Astrocyte of the spinal cord (primary cell): ENCODE results near the gene NDUFAF8.

Source experiments
- DNase-seq: peaks from one replicate; pipeline ENCODE4 v3.0.0; 2011; ENCODE audit warnings: low read depth, low spot score
- H3K4me3 ChIP-seq: 2 replicates; pipeline ENCODE4 v1.5.1; 2011; ENCODE audit warnings: low read depth, mild to moderate bottlenecking, low read length, moderate library complexity
- in situ Hi-C: cut with HindIII; loops from 2 replicates; pipeline ENCODE4 v1.10.0; 2017; ENCODE audit warnings: low sequenced_read_pairs
- TF ChIP-seq, protein P1 (sequence below): IDR thresholded peaks from 2 replicates; pipeline ENCODE4 v1.5.1; 2012; ENCODE audit warnings: low read depth, mild to moderate bottlenecking, low read length, inconsistent platforms

NDUFAF8 gene

DNA sequence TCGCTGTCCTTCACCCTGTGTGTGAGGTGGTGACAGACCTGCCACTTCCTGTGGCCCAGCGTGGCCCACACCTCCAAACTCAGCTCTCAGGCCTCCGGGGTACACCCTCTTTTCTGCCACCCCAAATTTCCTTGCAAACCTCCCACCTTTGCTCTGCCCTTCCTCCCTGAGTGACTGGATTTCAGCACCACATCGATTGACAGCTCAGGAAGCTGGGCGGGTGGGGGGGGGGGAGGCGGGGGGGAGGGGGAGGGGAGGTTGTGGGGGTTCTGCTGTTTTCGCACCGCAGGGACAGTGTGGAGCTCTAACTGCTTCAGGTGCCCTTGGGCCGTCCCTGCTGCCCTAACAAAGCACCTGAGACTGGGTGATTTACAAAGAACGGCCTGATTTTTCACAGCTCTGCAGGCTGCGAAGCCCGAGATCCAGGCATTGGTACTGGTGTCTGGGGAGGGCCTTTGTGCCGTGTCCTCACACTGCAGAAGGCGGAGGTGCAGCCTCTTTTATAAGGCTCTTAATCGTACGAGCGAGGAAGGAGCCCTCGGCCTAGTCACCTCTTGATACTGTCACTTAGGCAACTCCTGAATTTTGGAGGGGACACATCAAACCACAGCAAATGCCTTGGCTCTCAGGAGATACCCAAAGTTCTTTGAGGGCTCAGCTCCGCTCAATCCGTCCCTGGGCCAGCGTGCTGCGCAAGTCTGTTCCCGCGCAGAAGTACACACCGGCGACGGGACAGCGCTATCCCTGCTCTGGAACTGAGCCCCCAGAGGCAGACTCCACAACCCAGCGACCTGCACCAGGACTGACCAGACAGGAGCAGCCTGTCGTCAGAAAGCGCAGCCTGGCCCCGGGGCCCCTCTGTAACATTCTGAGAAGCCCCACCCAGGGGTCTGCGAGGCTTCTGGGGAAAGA is 3.6 kb downstream of the NDUFAF8 start:
- in situ Hi-C loops, result no loop called here
- TF ChIP-seq, protein P1, sequence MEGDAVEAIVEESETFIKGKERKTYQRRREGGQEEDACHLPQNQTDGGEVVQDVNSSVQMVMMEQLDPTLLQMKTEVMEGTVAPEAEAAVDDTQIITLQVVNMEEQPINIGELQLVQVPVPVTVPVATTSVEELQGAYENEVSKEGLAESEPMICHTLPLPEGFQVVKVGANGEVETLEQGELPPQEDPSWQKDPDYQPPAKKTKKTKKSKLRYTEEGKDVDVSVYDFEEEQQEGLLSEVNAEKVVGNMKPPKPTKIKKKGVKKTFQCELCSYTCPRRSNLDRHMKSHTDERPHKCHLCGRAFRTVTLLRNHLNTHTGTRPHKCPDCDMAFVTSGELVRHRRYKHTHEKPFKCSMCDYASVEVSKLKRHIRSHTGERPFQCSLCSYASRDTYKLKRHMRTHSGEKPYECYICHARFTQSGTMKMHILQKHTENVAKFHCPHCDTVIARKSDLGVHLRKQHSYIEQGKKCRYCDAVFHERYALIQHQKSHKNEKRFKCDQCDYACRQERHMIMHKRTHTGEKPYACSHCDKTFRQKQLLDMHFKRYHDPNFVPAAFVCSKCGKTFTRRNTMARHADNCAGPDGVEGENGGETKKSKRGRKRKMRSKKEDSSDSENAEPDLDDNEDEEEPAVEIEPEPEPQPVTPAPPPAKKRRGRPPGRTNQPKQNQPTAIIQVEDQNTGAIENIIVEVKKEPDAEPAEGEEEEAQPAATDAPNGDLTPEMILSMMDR, result no peak
- DNase-seq, result no peak
- H3K4me3 ChIP-seq, result no peak overlapping the region

DNA sequence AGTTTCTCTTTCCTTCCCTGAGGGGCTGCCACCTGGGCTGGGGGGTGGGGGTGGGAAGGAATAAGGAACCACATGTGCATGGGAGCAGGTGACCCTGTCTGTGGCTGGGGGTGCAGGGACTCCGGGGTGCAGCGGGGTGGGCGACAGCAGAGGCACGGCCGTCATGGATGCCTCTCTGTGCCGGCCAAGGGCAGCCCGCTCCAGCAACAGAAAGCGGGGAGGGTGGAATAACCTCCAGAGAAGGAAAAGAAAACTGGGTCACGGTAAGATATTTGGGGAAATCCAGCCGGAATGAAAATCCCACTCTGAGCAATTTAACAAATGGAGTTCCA is 4.2 kb downstream of the NDUFAF8 start:
- in situ Hi-C loops, result no loop called here
- no peak overlapping the region for H3K4me3 ChIP-seq
- TF ChIP-seq, protein P1, result no peak
- DNase-seq, result no peak

DNA sequence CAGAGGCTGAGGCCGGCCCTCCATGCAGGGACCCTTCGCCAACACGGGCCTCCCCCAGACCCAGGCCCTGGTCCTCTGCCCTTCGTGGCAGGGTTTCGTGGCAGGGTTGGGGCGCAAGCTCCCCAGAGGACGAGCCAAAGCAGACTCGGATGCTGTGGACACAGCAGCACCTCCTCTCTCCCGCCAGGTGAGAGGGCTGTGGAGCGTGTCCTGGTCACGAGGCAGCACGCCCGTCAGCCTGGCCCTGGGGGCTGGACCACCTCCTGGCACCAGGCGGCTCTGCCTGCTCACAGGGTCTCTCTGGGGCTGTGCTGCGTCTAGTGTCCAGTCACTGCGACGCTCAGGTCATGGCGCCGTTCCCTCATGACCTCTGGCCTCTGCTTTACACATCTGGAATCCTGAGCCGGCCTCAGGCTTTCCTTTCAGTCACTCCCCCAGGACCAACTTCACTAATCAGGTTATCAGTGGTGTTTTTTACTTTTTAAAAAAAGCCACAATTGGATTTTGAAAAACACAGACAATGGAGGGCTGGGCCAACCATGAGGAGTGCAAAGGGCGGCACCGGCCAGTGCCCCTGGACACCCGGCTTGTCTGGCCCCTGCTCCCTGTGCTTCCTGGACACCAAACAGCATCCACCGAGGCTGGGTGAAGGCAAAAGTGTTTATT is 5.4 kb downstream of the NDUFAF8 start:
- H3K4me3 ChIP-seq, result no peak overlapping the region
- in situ Hi-C loops, result no loop called here
- DNase-seq, result no peak
- TF ChIP-seq, protein P1, result no peak

DNA sequence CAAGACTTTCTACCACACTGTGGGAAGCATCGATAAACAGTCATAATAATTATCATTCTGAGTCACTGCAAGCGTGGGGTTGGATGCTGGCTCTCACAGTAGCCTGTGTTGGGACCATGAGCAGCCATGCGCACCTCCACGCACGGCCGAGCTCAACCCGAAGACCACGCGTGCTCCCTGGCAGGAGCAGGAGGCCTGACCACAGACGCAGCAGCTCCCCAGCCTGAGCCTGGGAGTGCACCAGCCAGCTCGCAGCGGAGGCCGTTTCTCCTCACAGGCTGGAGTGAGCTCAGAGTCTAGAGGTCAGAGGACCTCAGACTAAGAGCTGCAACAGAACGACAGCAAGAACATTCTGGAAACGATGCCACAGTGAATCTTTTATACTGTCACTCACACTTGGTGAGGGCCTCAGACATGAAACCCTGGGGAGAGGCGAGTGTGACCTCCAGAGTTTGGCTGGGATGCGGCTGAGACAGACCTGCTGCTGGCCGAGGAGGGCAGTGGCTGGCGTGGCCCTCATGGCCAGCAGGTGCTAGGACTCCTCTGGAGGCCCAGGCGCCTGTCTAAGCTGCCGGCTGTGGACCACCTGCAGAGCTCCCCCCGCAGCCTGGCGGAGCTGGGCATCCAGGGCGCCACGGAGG is 6.0 kb downstream of the NDUFAF8 start:
- DNase-seq, result no peak
- TF ChIP-seq, protein P1, result no peak
- in situ Hi-C loops, result no loop called here
- H3K4me3 ChIP-seq, result no peak overlapping the region

DNA sequence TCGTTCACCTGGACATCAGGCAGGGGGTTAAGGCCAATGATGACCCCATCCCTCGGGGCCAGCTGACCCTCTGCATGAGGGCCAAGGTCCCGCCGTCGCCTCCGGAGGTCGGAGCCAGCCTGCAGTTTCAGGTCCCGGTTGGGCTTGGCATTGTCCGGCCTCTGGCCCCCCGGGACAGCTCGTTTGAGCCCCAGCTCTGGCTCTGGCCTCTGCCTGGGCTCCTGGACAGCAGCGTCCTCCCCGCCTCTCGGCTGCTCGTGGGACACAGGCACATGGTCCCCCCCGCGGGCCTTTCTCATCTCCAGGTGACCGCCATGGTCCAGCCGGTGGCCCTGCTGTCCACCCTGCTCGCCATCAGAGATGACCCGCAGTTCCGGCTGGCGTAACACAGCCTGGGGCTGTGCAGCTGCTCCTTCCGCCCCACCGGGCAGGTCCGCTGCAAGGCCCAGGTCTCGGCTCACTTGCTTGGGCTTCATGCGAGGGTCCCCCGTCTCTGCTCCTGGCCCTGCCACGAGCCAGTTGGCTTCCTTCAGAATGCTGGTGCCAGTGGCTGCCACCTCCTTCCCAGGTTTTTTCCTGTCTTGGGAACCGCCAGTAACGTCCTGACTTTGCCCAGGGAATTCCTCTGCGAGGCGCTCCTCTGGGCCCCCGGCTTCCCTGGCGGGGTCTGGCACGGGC is 6.7 kb downstream of the NDUFAF8 start:
- DNase-seq, result no peak
- in situ Hi-C loops, result no loop called here
- no peak overlapping the region for H3K4me3 ChIP-seq
- TF ChIP-seq, protein P1, result no peak

DNA sequence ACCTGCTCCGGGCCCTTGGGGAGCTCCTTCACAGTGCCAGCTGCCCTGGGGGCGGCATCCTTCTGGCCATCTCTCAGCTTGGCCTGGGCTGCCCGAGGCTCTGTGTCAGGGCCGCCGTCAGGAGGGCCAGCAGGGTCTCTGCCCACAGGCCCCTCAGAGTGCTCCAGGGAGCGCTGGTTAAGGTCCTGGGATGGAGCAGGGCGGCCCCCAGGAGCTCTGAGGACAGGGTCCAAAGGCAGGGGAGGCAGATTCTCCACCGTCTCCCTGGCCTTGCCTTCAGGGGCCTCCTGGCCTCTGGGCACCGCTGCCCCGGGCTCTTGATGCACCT is 7.2 kb downstream of the NDUFAF8 start:
- H3K4me3 ChIP-seq, result no peak overlapping the region
- in situ Hi-C loops, result no loop called here
- DNase-seq, result no peak
- TF ChIP-seq, protein P1, result no peak
